Keratinocyte (primary cell): ENCODE measurements around the gene KCNJ3.

ENCODE experiments used
- CTCF ChIP-seq, 3 experiments: IDR thresholded peaks in 1 of 3; conservative IDR thresholded peaks in 1 of 3; optimal IDR thresholded peaks in 1 of 3; 2 replicates in 2 of 3; 3 replicates in 1 of 3; pipeline versions ENCODE3 to v1.5.1; 2011; ENCODE audit warnings: low read length in 3 of 3, mild to moderate bottlenecking in 3 of 3, moderate library complexity in 2 of 3, control low read depth in 1 of 3, inconsistent platforms in 1 of 3; ENCODE audit not compliant: insufficient read depth in 2 of 3; ENCODE audit errors: extremely low read depth in 1 of 3
- EZH2 ChIP-seq: IDR thresholded peaks from one replicate; pipeline ENCODE4 v1.6.1; 2012; ENCODE audit warnings: inconsistent platforms, mild to moderate bottlenecking, low read length, moderate library complexity

- TF ChIP-seq CTCF (optimal IDR thresholded peaks at IDR 0.05 in 1 of 3, IDR thresholded peaks at IDR 0.05 in 1 of 3, conservative IDR thresholded peaks at IDR 0.05 in 1 of 3; ENCODE audit: extremely low read depth in 1 of 3, insufficient read depth in 2 of 3, low read length in 3 of 3) (no peak), EZH2 (no peak)
Observed at GRCh38 chr2:154850532-154850931, 152.0 kb downstream of the KCNJ3 start.
